ENCODE measurements around the gene LMX1B.
A peak's percentile ranks its signal among the peaks of the same experiment; 100 is the strongest.

LMX1B gene

DNA sequence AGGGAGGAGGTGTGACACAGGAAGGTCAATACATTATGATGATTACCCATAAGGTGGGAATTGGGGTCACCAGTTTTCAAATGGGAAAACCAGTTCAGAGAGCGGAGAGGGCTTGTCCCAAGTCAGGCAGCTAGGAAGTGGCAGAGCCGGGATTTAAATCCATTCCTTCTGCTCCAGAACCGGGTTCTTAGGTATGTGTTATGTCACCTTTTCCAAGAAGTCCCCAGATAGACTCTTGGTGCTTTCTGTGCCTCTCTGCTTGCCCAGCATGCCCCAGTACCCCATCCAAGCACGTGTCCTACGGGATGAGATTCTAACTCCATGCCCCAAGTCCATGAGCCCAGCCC is 69.9 kb downstream of the LMX1B start:
- DNase-seq, result no peak

DNA sequence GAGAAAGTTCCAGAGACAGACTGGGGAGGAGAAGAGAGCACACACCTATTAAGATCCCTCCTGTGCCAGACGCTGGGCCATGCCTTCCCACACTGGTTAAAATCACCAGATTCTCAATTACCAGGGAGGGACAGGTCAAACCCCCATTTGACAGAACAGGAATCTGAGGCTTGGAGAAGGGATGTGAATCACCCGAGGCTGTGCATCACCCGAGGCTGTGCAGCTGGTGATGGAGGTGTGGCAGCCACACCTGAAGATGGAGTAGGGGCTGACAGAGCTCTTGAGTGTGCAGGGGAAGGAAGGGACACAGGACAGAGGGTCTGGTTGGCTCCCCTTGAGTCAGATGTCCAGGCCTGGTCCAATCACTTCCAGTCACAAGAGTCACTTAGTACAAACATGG is 70.6 kb downstream of the LMX1B start:
- no peak for DNase-seq
- in situ Hi-C loops (cut with MboI; ENCODE audit: low pct_unique_long_range_greater_than_20kb, low sequenced_read_pairs), result no loop called here

More for the DNA sequence above, 69.9 kb downstream of the LMX1B start:
- in situ Hi-C loops (cut with MboI; ENCODE audit: low pct_unique_long_range_greater_than_20kb, low sequenced_read_pairs), result no loop called here

DNA sequence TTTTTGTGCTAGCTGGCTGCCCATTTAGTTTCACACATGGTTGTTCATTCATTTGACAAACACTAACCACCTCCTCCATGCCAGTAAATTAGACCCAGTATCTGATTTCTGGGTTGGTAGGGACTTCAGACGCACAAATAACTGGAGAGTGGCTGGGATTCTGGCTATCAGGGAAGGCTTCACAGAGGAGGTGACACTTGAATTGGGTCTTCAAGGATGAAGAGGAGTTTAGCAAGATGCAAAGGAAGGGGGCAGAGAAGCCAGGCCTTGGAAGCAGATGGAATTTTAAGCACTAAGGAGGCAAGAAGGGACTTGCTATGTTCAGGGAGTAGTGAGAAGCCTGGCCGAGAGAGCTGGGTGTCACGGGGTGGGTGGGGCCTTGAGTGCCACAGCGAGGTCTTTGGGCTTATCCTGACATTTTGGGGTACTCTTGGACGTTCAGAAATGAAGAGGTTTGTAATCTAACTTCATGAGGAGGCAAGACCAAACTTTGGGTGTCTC is 71.3 kb downstream of the LMX1B start:
- DNase-seq, result no peak
- in situ Hi-C loops (cut with MboI; ENCODE audit: low pct_unique_long_range_greater_than_20kb, low sequenced_read_pairs), result no loop called here

DNA sequence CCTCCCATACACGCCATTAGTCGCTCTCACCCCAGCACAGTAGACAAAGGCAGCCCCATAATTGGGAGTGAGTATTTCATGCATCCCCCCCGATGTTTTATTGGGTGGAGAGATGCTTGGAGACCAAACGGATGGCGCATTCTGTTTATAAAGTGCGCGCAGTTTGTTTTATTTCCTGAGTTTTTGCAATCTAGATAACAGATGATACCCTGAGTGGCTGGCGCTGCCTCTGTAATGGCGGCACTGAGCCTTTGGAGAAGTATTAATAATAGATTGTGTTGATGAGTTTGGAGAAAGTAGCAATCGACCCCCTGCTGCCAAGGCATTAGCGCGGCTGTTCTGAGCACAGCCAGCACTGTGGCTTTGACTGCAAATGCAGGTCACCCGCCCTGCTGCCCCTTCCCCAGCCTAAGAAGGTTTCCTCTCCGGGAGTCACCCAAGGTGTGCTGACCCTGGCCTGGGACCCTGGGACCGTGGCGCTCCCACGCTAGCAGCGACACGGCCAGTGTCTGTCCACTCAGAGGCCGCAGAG is 74.3 kb downstream of the LMX1B start:
- in situ Hi-C loops (cut with MboI; ENCODE audit: low pct_unique_long_range_greater_than_20kb, low sequenced_read_pairs), result no loop called here
- no peak for DNase-seq

DNA sequence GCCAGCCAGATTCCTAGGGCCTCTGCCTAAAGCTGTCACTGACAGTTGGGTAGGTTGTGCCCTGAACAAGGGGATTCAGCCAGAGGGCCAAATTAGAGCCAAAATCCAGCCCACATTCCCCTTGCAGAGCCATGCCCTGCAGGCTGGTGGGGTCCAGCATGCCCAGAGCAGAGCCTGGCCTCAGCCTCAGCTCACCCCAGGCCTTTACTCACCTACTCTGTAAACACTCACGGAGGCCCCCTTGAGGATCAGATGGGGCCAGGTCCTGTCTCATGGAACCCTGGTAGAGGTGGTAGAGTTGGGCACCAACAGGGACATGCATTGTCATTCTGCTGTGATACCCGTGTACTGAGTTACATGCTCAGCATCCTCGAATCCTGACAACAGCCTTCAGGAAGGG is 74.9 kb downstream of the LMX1B start:
- in situ Hi-C loops (cut with MboI; ENCODE audit: low pct_unique_long_range_greater_than_20kb, low sequenced_read_pairs), result no loop called here
- DNase-seq, result no peak

DNA sequence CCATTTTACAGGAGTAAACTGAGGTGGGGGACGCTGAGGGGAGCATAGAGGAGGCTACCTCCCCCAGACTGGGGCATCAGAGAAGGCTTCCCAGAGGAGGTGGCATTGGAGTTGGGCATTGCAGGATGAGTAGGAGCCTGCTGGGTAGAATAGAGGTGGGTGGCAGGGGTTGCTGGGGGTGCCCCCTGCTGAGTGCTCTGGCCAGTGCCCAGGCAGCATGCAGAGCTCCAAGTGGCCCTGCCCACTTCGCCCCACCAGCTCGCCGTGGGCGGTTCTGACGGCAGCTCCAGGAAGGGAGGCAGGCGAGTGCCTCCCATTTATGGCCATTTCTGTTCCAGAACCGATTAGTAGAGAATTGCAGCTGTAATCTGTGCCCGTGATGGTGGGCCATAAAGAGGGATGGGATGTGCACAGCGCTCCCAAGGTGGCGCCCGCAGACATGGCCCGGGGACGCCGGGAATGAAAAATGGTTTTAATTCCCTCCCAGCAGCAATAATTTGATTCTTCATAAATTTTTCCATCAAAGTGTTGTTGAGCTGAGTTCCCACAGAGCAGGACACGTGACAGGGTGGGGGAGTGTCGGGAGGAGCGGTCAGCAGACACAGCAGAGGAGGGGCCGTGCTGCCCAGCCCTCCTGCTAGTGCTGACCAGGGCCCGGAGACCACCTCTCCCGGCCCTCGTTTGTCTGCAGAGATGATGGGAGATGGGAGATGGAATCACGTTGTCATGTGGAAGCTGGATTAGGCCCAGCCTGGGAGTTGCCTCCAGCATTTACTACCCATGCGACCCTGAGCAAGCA is 75.5 kb downstream of the LMX1B start:
- in situ Hi-C loops (cut with MboI; ENCODE audit: low pct_unique_long_range_greater_than_20kb, low sequenced_read_pairs), result no loop called here

DNA sequence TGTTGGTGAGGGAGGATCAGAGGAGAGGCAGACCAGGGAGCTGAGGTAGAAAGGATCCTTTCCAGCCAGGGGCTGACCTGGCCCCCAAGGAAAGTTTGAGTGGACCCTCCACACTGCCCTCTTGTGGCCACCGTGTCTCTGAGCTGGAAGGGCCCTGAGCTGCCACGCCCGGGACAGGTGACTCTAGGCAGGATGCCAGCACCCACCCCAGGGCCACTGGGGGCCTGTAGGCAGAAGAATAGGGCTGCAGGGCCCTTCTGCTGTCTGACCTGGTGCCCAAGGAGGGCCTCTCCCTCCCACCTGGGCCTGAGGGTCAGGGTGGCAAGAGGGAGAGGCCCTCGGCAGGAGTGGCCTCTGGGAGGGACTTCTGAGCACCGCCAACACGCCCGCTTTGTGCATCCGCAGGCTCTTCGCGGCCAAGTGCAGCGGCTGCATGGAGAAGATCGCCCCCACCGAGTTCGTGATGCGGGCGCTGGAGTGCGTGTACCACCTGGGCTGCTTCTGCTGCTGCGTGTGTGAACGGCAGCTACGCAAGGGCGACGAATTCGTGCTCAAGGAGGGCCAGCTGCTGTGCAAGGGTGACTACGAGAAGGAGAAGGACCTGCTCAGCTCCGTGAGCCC is 76.8 kb downstream of the LMX1B start:
- peak; percentile 43 for DNase-seq
- in situ Hi-C loops (cut with MboI; ENCODE audit: low pct_unique_long_range_greater_than_20kb, low sequenced_read_pairs), result no loop called here

More for the DNA sequence above, 75.5 kb downstream of the LMX1B start:
- DNase-seq, result no peak

DNA sequence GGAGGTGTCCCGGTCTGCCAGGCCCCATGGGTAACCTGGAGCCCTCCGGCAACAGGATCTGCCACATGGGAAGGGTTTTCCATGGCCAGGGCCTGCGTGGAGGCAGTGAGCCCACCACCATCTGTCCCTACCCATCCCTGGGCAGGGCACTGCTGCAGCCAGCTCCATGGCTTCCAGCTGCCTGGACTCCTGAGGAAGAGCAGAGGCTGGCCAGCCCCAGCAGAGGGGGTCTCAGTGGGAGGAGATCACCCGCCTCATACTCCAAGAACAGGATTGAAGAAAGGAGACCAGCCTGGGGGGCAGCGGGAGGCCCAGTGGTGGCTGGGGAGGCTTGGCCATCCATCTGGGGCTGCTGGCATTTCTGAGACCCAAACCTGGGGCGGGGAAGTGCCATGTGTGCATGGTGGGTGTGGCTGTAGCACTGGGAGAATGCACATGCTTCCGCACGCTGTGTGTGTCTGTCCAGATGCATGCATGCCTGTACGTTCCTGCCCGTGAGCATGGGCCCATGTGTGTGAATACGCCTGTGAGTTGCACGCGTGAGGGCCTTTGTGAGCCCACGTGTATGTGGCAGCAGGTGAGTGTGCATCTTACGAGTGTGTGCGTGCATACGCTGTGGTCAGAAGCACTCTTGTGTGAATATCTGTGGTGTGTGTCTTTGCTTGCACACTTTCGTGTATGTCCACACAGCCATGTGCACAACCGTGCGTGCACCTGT is 78.5 kb downstream of the LMX1B start:
- DNase-seq, result no peak
- in situ Hi-C loops (cut with MboI; ENCODE audit: low pct_unique_long_range_greater_than_20kb, low sequenced_read_pairs), result no loop called here

DNA sequence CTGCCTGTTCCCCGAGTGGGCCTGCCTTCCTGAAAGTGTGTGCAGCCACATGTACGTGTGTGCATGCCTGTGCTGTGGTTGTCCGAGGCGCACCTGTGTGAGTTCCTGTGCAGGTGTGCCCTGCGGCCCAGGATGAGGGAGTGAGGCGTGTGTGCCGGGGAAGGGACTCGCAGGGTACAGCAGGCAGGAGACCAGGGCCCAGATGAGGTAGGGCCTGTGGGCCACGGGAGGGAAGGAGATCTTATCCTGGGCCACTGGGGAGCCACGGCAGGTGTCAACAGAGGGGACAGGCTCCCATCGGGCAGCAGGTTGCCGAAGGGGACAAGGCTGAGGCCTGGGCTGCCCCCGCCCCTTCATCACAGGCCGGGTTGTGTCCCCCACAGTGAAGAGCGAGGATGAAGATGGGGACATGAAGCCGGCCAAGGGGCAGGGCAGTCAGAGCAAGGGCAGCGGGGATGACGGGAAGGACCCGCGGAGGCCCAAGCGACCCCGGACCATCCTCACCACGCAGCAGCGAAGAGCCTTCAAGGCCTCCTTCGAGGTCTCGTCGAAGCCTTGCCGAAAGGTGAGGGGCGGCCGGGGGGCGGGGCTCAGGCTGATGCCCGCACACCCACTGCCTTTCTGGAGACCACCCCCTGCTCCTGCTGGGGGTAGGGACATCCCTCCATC is 79.2 kb downstream of the LMX1B start:
- in situ Hi-C loops (cut with MboI; ENCODE audit: low pct_unique_long_range_greater_than_20kb, low sequenced_read_pairs), result no loop called here

DNA sequence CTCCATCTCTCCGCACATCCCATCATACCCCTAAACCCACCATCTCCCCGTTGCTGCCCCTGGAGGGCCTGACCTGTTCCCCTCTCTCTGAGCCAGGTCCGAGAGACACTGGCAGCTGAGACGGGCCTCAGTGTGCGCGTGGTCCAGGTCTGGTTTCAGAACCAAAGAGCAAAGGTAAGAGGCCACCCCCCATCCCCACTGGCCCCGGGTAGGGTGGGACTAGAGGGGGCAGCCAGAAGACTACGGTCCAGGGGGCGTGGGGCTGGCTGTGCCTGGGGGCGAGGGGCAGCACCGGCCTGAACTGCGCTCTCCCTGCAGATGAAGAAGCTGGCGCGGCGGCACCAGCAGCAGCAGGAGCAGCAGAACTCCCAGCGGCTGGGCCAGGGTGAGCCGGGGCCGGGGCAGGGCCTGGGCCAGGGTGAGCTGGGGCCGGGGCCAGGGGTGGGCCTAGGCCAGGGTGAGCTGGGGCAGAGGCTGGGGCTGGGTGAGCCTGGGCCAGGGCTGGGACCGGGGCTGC is 79.8 kb downstream of the LMX1B start:
- in situ Hi-C loops (cut with MboI; ENCODE audit: low pct_unique_long_range_greater_than_20kb, low sequenced_read_pairs), result no loop called here
- DNase-seq, result no peak

More for the DNA sequence above, 79.2 kb downstream of the LMX1B start:
- DNase-seq, result no peak

DNA sequence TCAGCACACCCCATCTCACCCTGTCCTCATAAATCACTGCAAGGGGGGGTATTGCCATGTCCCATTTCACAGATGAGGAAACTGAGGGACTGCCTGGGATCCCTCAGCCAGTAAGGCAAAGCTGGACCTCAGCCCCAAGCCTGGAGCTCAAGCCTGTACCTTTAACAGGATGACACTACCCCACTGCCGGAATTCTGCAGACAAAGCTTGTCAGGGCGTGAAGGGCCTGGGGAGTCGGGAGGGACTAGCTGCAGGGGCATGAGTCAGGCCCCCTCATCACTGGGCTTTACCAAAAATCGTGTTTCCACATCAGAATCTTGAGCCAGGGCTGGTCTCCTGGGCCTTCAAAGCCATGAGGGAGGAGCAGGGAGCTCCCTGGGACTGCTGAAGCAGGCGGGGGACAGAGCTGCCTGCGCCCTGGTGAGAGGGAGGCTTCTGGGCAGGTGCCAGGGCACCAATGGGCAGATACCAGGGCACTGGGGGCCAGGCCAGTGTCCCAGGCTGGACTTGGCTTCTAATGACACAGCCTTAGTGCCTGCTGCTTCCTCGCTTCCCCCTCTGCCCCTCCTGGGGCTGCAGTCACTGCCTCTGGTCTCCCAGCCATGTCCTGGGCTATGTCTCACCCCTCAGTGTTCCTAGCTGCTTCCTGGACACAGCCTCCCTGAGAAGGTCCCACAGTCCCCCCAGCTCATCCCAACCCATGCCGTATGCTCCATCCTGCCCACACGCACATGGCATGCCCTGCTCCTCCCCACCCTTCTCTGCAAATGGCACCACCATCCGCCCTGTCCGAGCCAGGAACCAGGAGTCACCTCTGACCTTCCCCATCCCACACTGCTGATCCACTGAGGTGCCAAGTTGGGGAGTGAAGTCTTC is 80.7 kb downstream of the LMX1B start:
- in situ Hi-C loops (cut with MboI; ENCODE audit: low pct_unique_long_range_greater_than_20kb, low sequenced_read_pairs), result no loop called here
- no peak for DNase-seq

DNA sequence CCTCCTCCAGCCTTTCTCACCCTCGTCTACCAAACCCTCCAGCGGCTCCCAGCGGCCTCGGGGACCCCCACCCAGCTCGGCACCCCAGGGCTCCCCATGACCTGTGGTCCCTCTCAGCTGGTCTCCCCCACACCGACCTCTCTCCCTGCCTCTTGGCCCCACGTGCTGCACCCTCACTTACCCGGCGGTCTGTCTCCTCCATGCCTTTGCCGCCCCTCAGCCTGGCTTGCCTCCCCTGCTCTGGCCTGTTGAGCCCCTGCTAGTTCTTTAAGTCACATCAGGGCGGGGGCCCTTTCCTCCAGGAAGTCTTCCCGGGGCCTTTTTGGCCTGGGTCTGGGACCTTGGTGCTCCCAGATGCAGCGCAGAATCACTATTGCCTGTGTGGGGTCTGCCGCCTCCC is 81.5 kb downstream of the LMX1B start:
- DNase-seq, result no peak

DNA sequence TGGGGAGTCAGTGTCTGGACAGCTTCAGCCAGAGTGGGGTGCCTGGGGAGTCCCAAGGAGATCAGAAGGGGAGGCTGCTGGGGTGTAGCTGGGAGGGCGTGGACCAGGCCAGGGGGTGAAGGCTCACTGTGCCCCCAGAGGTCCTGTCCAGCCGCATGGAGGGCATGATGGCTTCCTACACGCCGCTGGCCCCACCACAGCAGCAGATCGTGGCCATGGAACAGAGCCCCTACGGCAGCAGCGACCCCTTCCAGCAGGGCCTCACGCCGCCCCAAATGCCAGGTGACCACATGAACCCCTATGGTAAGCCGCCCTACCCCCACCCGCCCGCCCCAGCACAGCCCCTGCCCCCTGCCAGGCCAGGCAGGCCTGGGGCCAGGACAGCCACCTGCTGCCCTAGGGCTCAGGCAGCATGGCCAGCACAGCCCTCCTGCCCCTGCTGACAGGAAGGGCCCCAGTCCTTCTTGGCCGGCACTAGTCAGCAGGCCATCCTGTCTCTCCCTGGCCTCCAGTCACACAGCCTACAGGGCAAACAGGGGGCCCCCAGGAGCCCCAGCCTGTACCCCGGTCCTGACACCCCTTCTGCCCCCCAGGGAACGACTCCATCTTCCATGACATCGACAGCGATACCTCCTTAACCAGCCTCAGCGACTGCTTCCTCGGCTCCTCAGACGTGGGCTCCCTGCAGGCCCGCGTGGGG is 82.1 kb downstream of the LMX1B start:
- in situ Hi-C loops (cut with MboI; ENCODE audit: low pct_unique_long_range_greater_than_20kb, low sequenced_read_pairs), result no loop called here
- no peak for DNase-seq

More for the DNA sequence above, 81.5 kb downstream of the LMX1B start:
- in situ Hi-C loops (cut with MboI; ENCODE audit: low pct_unique_long_range_greater_than_20kb, low sequenced_read_pairs), result no loop called here

DNA sequence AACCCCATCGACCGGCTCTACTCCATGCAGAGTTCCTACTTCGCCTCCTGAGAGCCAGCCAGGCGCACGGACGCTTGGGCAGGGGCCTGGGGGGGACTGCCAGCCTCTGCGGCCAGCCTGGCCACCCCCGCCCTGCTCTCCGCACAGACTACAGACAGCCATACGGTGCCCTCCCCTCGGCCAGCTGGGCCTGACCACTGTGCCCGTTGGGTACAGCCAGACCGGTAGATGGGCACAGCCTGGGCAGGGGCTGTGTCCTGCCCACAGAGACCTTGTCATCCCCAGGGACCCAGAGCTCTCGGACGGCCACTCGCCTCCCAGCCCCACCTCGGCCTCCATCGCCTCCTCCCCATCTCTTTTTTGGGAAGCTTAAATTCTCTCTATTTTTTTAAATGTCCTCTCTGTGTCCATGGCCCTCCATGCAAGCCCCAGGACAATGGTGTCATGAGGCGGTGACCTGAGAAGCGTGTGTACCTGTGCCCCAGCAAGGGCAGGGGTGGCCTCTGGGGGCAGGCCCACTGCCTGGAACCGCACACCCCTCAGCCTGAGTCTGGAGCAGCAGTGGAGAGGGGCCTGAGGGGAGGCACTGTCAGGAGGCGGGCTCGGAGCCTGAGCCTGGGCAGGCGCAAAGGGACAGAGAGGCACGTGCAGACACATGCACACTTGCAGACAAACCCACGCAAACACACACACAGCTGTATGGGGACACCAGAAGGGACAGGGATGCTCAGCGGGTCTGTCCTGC is 82.8 kb downstream of the LMX1B start:
- in situ Hi-C loops (cut with MboI; ENCODE audit: low pct_unique_long_range_greater_than_20kb, low sequenced_read_pairs), result no loop called here
- no peak for DNase-seq

DNA sequence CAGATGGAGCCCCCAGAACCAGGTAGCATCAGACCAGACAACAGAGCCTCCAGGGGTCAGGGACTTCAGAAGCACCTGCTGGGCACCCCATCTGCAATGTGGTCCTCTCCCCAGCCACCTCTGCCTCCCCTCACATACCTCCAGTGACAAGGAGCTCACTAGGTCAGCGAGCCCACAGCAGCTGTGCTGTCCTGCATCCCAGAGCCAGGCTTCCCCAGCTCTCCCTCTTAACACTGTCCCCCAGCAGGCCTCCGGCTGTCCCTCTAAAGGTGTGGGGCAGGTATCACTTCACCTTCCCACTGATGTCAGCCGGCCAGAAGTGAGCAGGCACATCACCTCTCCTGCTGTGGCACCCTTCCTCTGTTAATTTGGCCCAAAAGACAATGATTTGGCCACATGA is 83.6 kb downstream of the LMX1B start:
- in situ Hi-C loops (cut with MboI; ENCODE audit: low pct_unique_long_range_greater_than_20kb, low sequenced_read_pairs), result no loop called here

DNA sequence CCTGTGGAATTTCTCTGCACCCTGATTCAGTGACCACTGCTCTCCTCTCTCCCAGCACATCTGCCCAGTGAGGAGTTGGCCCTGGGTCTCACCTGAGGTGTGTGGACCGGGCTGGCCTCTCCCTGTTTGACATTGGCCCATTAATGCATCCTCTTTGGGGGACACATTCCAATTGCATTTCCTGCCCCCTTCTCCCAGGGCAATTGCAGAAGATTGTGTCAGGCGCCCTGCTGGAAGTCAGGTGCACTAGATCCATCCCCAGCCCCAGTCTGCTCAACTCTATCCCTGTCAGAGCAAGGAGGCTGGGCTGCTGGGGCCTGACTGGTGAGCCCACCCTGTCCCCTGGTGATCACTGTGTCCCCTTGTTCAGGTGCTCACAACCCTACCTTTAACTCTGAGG is 84.5 kb downstream of the LMX1B start:
- in situ Hi-C loops (cut with MboI; ENCODE audit: low pct_unique_long_range_greater_than_20kb, low sequenced_read_pairs), result no loop called here
- no peak for DNase-seq

More for the DNA sequence above, 83.6 kb downstream of the LMX1B start:
- DNase-seq, result no peak

DNA sequence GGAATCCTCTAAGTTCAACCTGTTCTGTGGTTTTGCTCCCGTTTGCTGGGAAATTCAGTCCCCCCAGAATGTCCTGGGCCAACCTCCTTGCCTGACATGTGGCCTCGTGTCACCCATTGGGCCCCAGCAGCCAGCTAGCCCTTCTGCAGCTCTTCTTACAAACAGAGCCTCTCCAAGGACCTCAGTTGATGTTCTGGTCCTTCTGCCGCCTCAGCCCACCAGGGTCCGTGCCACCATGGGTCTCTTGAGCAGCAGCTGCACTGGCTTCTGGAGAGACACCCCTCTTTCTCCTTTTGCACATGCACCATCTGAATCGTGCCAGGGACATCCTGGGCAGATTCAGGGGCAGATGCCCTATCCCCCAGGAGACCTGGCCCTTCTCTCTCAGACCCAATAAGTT is 85.0 kb downstream of the LMX1B start:
- DNase-seq, result no peak
- in situ Hi-C loops (cut with MboI; ENCODE audit: low pct_unique_long_range_greater_than_20kb, low sequenced_read_pairs), result no loop called here
